DND-41 (cell line): ENCODE results near the gene STARD4.

Experiments used
- ATAC-seq: fragments of 200-7000 bp; cut with Tn5 transposase; 3 replicates; pipeline ENCODE4 v1.9.1; 2021; ENCODE audit warnings: low read depth; ENCODE audit not compliant: insufficient read depth
- DNase-seq: peaks from one replicate; pipeline ENCODE4 v3.0.0-alpha.2; 2020
- H2AFZ ChIP-seq: 2 replicates; pipeline ENCODE4 v1.6.0; 2012; ENCODE audit warnings: low read depth, low read length
- H3K27ac ChIP-seq: 2 replicates; pipeline ENCODE4 v1.5.1; 2012; ENCODE audit warnings: low read length, inconsistent platforms
- H3K27me3 ChIP-seq: fragments of 200-600 bp; sonication (generic); 2 replicates; pipeline ENCODE4 v1.6.0; 2012; ENCODE audit warnings: low read length, mild to moderate bottlenecking, inconsistent platforms; ENCODE audit not compliant: insufficient read depth, poor library complexity
- H3K36me3 ChIP-seq: 2 replicates; pipeline ENCODE4 v1.5.1; 2012; ENCODE audit warnings: low read length, inconsistent platforms; ENCODE audit not compliant: insufficient read depth
- H3K4me1 ChIP-seq: 2 replicates; pipeline ENCODE4 v1.5.1; 2012; ENCODE audit warnings: mild to moderate bottlenecking, low read length; ENCODE audit not compliant: insufficient read depth
- H3K4me2 ChIP-seq: 2 replicates; pipeline ENCODE4 v1.6.0; 2012; ENCODE audit warnings: mild to moderate bottlenecking, moderate library complexity, low read length, inconsistent platforms; ENCODE audit not compliant: insufficient read depth
- H3K4me3 ChIP-seq, 2 experiments: fragments of 200-600 bp in 1 of 2; shearing (Covaris generic) in 1 of 2; 2 replicates each; pipeline ENCODE4 v1.5.1; 2012 to 2016; ENCODE audit warnings: inconsistent platforms in 2 of 2, low read length in 2 of 2, mild to moderate bottlenecking in 2 of 2, low read depth in 1 of 2, moderate library complexity in 1 of 2
- H3K79me2 ChIP-seq: 2 replicates; pipeline ENCODE4 v1.6.0; 2012; ENCODE audit warnings: low read length, inconsistent platforms; ENCODE audit not compliant: insufficient read depth
- H3K9ac ChIP-seq: 2 replicates; pipeline ENCODE4 v1.6.0; 2012; ENCODE audit warnings: low read depth, mild to moderate bottlenecking, inconsistent platforms, low read length, moderate library complexity
- H3K9me3 ChIP-seq: 2 replicates; pipeline ENCODE4 v1.5.1; 2012; ENCODE audit warnings: low read length, moderate library complexity, mild to moderate bottlenecking, inconsistent platforms; ENCODE audit not compliant: insufficient read depth, severe bottlenecking
- H4K20me1 ChIP-seq: 2 replicates; pipeline ENCODE4 v1.6.0; 2012; ENCODE audit warnings: low read length; ENCODE audit not compliant: insufficient read depth
- CTCF ChIP-seq: IDR thresholded peaks from 2 replicates; pipeline ENCODE4 v1.5.1; 2012; ENCODE audit warnings: borderline replicate concordance, low read length, moderate library complexity, mild to moderate bottlenecking; ENCODE audit not compliant: poor library complexity, severe bottlenecking; ENCODE audit errors: extremely low read depth
- EZH2 ChIP-seq: IDR thresholded peaks from 3 replicates; pipeline ENCODE4 v1.6.1; 2012; ENCODE audit warnings: borderline replicate concordance, low read depth, mild to moderate bottlenecking, moderate library complexity, low read length, inconsistent platforms; ENCODE audit not compliant: severe bottlenecking

Gene STARD4

GRCh38 chr5:111488353-111488752 is 24.0 kb downstream of the STARD4 start:
- no peak overlapping the region for H3K4me2 ChIP-seq
- H3K4me3 ChIP-seq = no peak overlapping the region
- TF ChIP-seq CTCF = no peak
- no peak for TF ChIP-seq EZH2
- no peaks in the 10 kb centered on the region for H4K20me1 ChIP-seq
- H2AFZ ChIP-seq = no peak overlapping the region
- H3K4me1 ChIP-seq = no peaks in the 10 kb centered on the region
- DNase-seq (no peak), ATAC-seq (no peak)
- H3K27me3 ChIP-seq = no peaks in the 10 kb centered on the region
- no peaks in the 10 kb centered on the region for H3K79me2 ChIP-seq
- H3K9me3 ChIP-seq = no peaks in the 10 kb centered on the region
- no peak overlapping the region for H3K27ac ChIP-seq
- peaks cover 7% of the 10 kb centered on the region for H3K36me3 ChIP-seq
- no peak overlapping the region for H3K9ac ChIP-seq

- no peaks in the 10 kb centered on the region for H3K79me2 ChIP-seq
- H3K36me3 ChIP-seq = peaks cover 7% of the 10 kb centered on the region
- no peaks in the 10 kb centered on the region for H3K4me1 ChIP-seq
- ATAC-seq = no peak
- no peak for DNase-seq
- no peaks in the 10 kb centered on the region for H3K27me3 ChIP-seq
- H3K4me3 ChIP-seq = no peak overlapping the region
- no peak overlapping the region for H3K27ac ChIP-seq
- H3K9ac ChIP-seq = no peak overlapping the region
- H4K20me1 ChIP-seq = no peaks in the 10 kb centered on the region
- H3K9me3 ChIP-seq = no peaks in the 10 kb centered on the region
- no peak for TF ChIP-seq EZH2
- TF ChIP-seq CTCF = no peak
- H2AFZ ChIP-seq = no peak overlapping the region
- H3K4me2 ChIP-seq = no peak overlapping the region
Measured at GRCh38 chr5:111486926-111487325, 25.4 kb downstream of the STARD4 start.

- Histone ChIP-seq H4K20me1 (no peaks in the 10 kb centered on the region), H3K9me3 (no peaks in the 10 kb centered on the region), H3K4me2 (no peak overlapping the region), H3K27ac (no peak overlapping the region), H3K4me3 (no peak overlapping the region), H3K27me3 (no peaks in the 10 kb centered on the region), H3K79me2 (no peaks in the 10 kb centered on the region), H3K36me3 (peaks cover 7% of the 10 kb centered on the region), H3K9ac (no peak overlapping the region), H3K4me1 (no peaks in the 10 kb centered on the region), H2AFZ (no peak overlapping the region)
- no peak for ATAC-seq
- no peak for TF ChIP-seq CTCF
- no peak for TF ChIP-seq EZH2
- DNase-seq = no peak
Measured at GRCh38 chr5:111486055-111486454, 26.3 kb downstream of the STARD4 start.

GRCh38 chr5:111480346-111480745 is 32.0 kb downstream of the STARD4 start:
- DNase-seq = no peak

More at GRCh38 chr5:111480346-111480745, 32.0 kb downstream of the STARD4 start:
- TF ChIP-seq CTCF (no peak), EZH2 (no peak)
- Histone ChIP-seq H3K4me1 (no peaks in the 10 kb centered on the region), H3K4me3 (no peak overlapping the region), H2AFZ (no peak overlapping the region; the same call in 1 of the 2 replicates), H3K27me3 (no peaks in the 10 kb centered on the region), H3K4me2 (no peak overlapping the region), H3K9ac (no peak overlapping the region), H4K20me1 (no peaks in the 10 kb centered on the region), H3K79me2 (no peaks in the 10 kb centered on the region), H3K36me3 (peaks cover 14% of the 10 kb centered on the region), H3K9me3 (no peaks in the 10 kb centered on the region), H3K27ac (no peak overlapping the region)
- ATAC-seq = no peak
